GM23248 (cell line): ENCODE results near the gene SCCPDH. TPM values are rescaled to one million over a fixed set of nuclear protein-coding genes. Genes with fewer than 3 reads are reported as not detected.

Experiments used
- DNase-seq: peaks from one replicate; pipeline ENCODE4 v3.0.0-alpha.2; 2015
- H2AFZ ChIP-seq: fragments of 200-600 bp; sonication (generic); 2 replicates; pipeline ENCODE4 v1.6.1; 2016; ENCODE audit warnings: antibody characterized with exemption
- H3F3A ChIP-seq: fragments of 200-600 bp; sonication (generic); 2 replicates; pipeline ENCODE4 v1.6.1; 2016; ENCODE audit warnings: mild to moderate bottlenecking, antibody characterized with exemption, mixed run types; ENCODE audit not compliant: insufficient read depth
- H3K27ac ChIP-seq: fragments of 200-600 bp; sonication (generic); 2 replicates; pipeline ENCODE4 v1.5.1; 2016; ENCODE audit warnings: mild to moderate bottlenecking
- H3K27me3 ChIP-seq: fragments of 200-600 bp; sonication (generic); replicated peaks from 2 replicates; pipeline ENCODE4 v1.6.1; 2016; ENCODE audit warnings: mild to moderate bottlenecking; ENCODE audit not compliant: insufficient read depth
- H3K36me3 ChIP-seq: fragments of 200-600 bp; sonication (generic); 2 replicates; pipeline ENCODE4 v1.6.1; 2016; ENCODE audit warnings: low read depth, mild to moderate bottlenecking
- H3K4me1 ChIP-seq: fragments of 200-600 bp; sonication (generic); 2 replicates; pipeline ENCODE4 v1.6.1; 2016; ENCODE audit warnings: mild to moderate bottlenecking; ENCODE audit not compliant: insufficient read depth
- H3K4me2 ChIP-seq: fragments of 200-600 bp; sonication (generic); one replicate; pipeline ENCODE4 v1.6.1; 2016; ENCODE audit warnings: mild to moderate bottlenecking; ENCODE audit not compliant: unreplicated experiment
- H3K4me3 ChIP-seq: fragments of 200-600 bp; sonication (generic); 2 replicates; pipeline ENCODE4 v1.5.1; 2016; ENCODE audit warnings: mild to moderate bottlenecking
- H3K79me2 ChIP-seq: fragments of 200-600 bp; sonication (generic); 2 replicates; pipeline ENCODE4 v1.6.1; 2016; ENCODE audit warnings: mild to moderate bottlenecking; ENCODE audit not compliant: insufficient read depth
- H3K9ac ChIP-seq: fragments of 200-600 bp; sonication (generic); 2 replicates; pipeline ENCODE4 v1.6.1; 2016; ENCODE audit warnings: mild to moderate bottlenecking
- H3K9me2 ChIP-seq: fragments of 200-600 bp; sonication (generic); 2 replicates; pipeline ENCODE4 v1.6.1; 2016; ENCODE audit warnings: mixed run types, mild to moderate bottlenecking, moderate library complexity; ENCODE audit not compliant: insufficient read depth
- H3K9me3 ChIP-seq: fragments of 200-600 bp; sonication (generic); one replicate; pipeline ENCODE4 v1.6.1; 2017; ENCODE audit warnings: low read depth
- H4K20me1 ChIP-seq: fragments of 200-600 bp; sonication (generic); 2 replicates; pipeline ENCODE4 v1.6.0; 2016; ENCODE audit not compliant: insufficient read depth
- EZH2 ChIP-seq: fragments of 200-600 bp; sonication (generic); IDR thresholded peaks from 2 replicates; pipeline ENCODE4 v1.6.1; 2018; ENCODE audit warnings: antibody characterized with exemption, mild to moderate bottlenecking; ENCODE audit not compliant: insufficient read depth, poor library complexity, severe bottlenecking
- EZH2phosphoT487 ChIP-seq: fragments of 200-600 bp; sonication (generic); IDR thresholded peaks from 2 replicates; pipeline ENCODE4 v1.6.1; 2018; ENCODE audit warnings: antibody characterized with exemption, moderate library complexity, mild to moderate bottlenecking, low read depth; ENCODE audit not compliant: insufficient read depth
- WGBS, 2 experiments: methylation state at CpG; one replicate each; pipeline ENCODE4 v1.1.6; 2015 to 2017; ENCODE audit warnings: low lambda C conversion rate in 2 of 2, low coverage in 1 of 2; ENCODE audit errors: missing lambda C conversion rate in 2 of 2; 5-methylcytosine and 5-hydroxymethylcytosine counted together
- in situ Hi-C: fragments of 300-500 bp; cut with MboI; formaldehyde crosslinking; loops from 2 replicates; pipeline ENCODE4 v1.15.0; 2020
- polyA plus RNA-seq: library from polyadenylated mRNA; unstranded; fragments of >200 nt; fragmentation: Nextera tagmentation; extraction: Ambion mirVana; gene quantifications from 2 replicates; pipeline ENCODE4 v1.2.1, GENCODE V29; 2016
- total RNA-seq: library from RNA; depleted of rRNA; stranded (reverse); fragments of >200 nt; shearing (Covaris generic); gene quantifications from 2 replicates; pipeline ENCODE4 v1.2.3, GENCODE V29; 2014

The SCCPDH gene
- total and polyA plus RNA-seq, 2 experiments from 2014 or later = 36.3 to 37.5 TPM

DNA sequence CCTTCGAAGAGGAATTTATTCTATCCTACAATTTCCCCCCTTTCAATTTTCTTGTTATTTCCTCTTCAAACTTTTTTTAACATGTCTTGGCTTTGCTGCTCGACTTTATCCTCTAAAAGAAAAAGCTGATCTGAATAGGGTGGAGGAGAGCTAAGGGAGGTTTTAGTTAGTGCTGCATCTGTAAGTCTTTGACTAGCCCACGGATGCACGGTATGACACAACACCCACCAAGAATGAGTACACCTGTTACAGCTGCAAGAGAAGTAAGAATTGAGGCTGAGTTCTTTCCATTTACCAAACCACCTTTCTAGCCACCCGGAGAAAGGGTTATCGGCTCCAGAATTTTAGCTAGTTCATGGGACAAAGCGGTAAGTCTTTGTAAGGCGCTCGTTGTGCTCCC, 23.8 kb downstream of the SCCPDH start:
- H3K27ac ChIP-seq = no peak overlapping the region
- no peaks in the 10 kb centered on the region for H3K9me2 ChIP-seq
- H3K27me3 ChIP-seq = no peaks in the 10 kb centered on the region
- H3K79me2 ChIP-seq = no peaks in the 10 kb centered on the region
- H3K9ac ChIP-seq = no peak overlapping the region
- H3K4me1 ChIP-seq = no peaks in the 10 kb centered on the region
- no peak overlapping the region for H3K4me2 ChIP-seq
- no peaks in the 10 kb centered on the region for H3K9me3 ChIP-seq
- H2AFZ ChIP-seq = no peak overlapping the region
- TF ChIP-seq EZH2phosphoT487 = no peak
- TF ChIP-seq EZH2 = no peak
- no peak overlapping the region for H3K4me3 ChIP-seq
- no peaks in the 10 kb centered on the region for H3F3A ChIP-seq
- no peaks in the 10 kb centered on the region for H4K20me1 ChIP-seq
- no peak for DNase-seq
- WGBS, 2 experiments = 86 to 87% methylated on average over 9 of the region's 9 CpGs
- in situ Hi-C loops = no loop called here
- no peaks in the 10 kb centered on the region; the same call in 1 of the 2 replicates for H3K36me3 ChIP-seq

- TF ChIP-seq EZH2phosphoT487 (no peak), EZH2 (no peak)
- WGBS, 2 experiments = 85 to 89% methylated on average over 11 to 12 of the region's 12 CpGs
- in situ Hi-C loops = no loop called here
These were observed 24.7 kb downstream of the SCCPDH start for GRCh38 chr1:246748867-246749266.

GRCh38 chr1:246750752-246751151, 26.5 kb downstream of the SCCPDH start:
- no peak for TF ChIP-seq EZH2
- no peak for TF ChIP-seq EZH2phosphoT487
- H3K36me3 ChIP-seq = no peaks in the 10 kb centered on the region
- H3K27me3 ChIP-seq = no peaks in the 10 kb centered on the region
- no peaks in the 10 kb centered on the region for H3K9me3 ChIP-seq
- no peak overlapping the region for H3K4me2 ChIP-seq
- no peak overlapping the region for H3K9ac ChIP-seq
- H3K9me2 ChIP-seq = no peaks in the 10 kb centered on the region
- no peaks in the 10 kb centered on the region for H3K4me1 ChIP-seq
- H3K27ac ChIP-seq = no peak overlapping the region
- DNase-seq = no peak
- in situ Hi-C loops = no loop called here
- H3K79me2 ChIP-seq = no peaks in the 10 kb centered on the region
- no peak overlapping the region for H2AFZ ChIP-seq
- no peaks in the 10 kb centered on the region for H4K20me1 ChIP-seq
- no peaks in the 10 kb centered on the region for H3F3A ChIP-seq
- 76 to 86% methylated on average over 7 of the region's 7 CpGs for WGBS, 2 experiments
- H3K4me3 ChIP-seq = no peak overlapping the region

More at GRCh38 chr1:246748867-246749266, 24.7 kb downstream of the SCCPDH start:
- no peak overlapping the region for H3K27ac ChIP-seq
- no peaks in the 10 kb centered on the region for H3K9me3 ChIP-seq
- H3K79me2 ChIP-seq = no peaks in the 10 kb centered on the region
- no peaks in the 10 kb centered on the region for H3K4me1 ChIP-seq
- no peak overlapping the region for H3K4me2 ChIP-seq
- no peak overlapping the region for H2AFZ ChIP-seq
- H3K4me3 ChIP-seq = no peak overlapping the region
- no peak overlapping the region for H3K9ac ChIP-seq
- no peaks in the 10 kb centered on the region for H3F3A ChIP-seq
- no peaks in the 10 kb centered on the region for H3K27me3 ChIP-seq
- no peaks in the 10 kb centered on the region for H4K20me1 ChIP-seq
- DNase-seq = peak; percentile 18
- no peaks in the 10 kb centered on the region; the same call in 1 of the 2 replicates for H3K36me3 ChIP-seq
- no peaks in the 10 kb centered on the region for H3K9me2 ChIP-seq

- Histone ChIP-seq H3K9me2 (no peaks in the 10 kb centered on the region), H3K27ac (no peak overlapping the region), H3K79me2 (no peaks in the 10 kb centered on the region), H3F3A (no peaks in the 10 kb centered on the region), H4K20me1 (no peaks in the 10 kb centered on the region), H3K4me3 (no peak overlapping the region), H3K9me3 (no peaks in the 10 kb centered on the region), H3K4me2 (no peak overlapping the region), H3K4me1 (no peaks in the 10 kb centered on the region), H3K9ac (no peak overlapping the region), H3K27me3 (no peaks in the 10 kb centered on the region), H3K36me3 (no peaks in the 10 kb centered on the region), H2AFZ (peak overlapping the region; percentile 51; the same call in 1 of the 2 replicates)
- WGBS, 2 experiments = 56 to 58% methylated on average over 22 of the region's 22 CpGs
- in situ Hi-C loops = no loop called here
- TF ChIP-seq EZH2phosphoT487 (no peak), EZH2 (no peak)
- peak; percentile 72 for DNase-seq
These were observed 29.7 kb downstream of the SCCPDH start for GRCh38 chr1:246753670-246754535.

GRCh38 chr1:246755419-246755818, 31.2 kb downstream of the SCCPDH start:
- H3K4me1 ChIP-seq = no peaks in the 10 kb centered on the region
- 0 out of 2 replicates have a peak, but pooled peaks cover 4% of the 10 kb centered on the region for H3K36me3 ChIP-seq
- H3K9ac ChIP-seq = no peak overlapping the region
- H3K4me2 ChIP-seq = no peak overlapping the region
- no peaks in the 10 kb centered on the region for H3K27me3 ChIP-seq
- in situ Hi-C loops = no loop called here
- H3K4me3 ChIP-seq = no peak overlapping the region
- H4K20me1 ChIP-seq = no peaks in the 10 kb centered on the region
- no peak overlapping the region for H3K27ac ChIP-seq
- H3F3A ChIP-seq = no peaks in the 10 kb centered on the region
- WGBS, 2 experiments = 98% methylated on average over 8 of the region's 8 CpGs
- H3K79me2 ChIP-seq = no peaks in the 10 kb centered on the region
- TF ChIP-seq EZH2phosphoT487 = no peak
- TF ChIP-seq EZH2 = no peak
- no peak overlapping the region for H2AFZ ChIP-seq
- H3K9me2 ChIP-seq = no peaks in the 10 kb centered on the region
- DNase-seq = no peak
- no peaks in the 10 kb centered on the region for H3K9me3 ChIP-seq
